HCT116 (cell line): Measurements from ENCODE around the gene PLA1A. TPM values are rescaled to one million over a fixed set of nuclear protein-coding genes. Genes with fewer than 3 reads are reported as not detected.

Source experiments
- ATAC-seq: fragments of 200-7000 bp; cut with Tn5 transposase; 2 replicates; pipeline ENCODE4 v1.9.1; 2020; ENCODE audit warnings: mild to moderate bottlenecking, moderate library complexity
- BruUV-seq: library from RNA; stranded (reverse); fragments of 400-500 nt; replicated peaks from 2 replicates; lab custom pipeline; 2021; lab: Mats Ljungman, UMichigan
- CTCF ChIA-PET: fragments of 300-600 bp; sonication (Branson Sonifier 250); formaldehyde crosslinking; loops from one replicate; lab custom pipeline; 2021; ENCODE audit warnings: antibody characterized with exemption; lab: Charles Lee
- POLR2A ChIA-PET: fragments of 300-600, 350-600 bp; sonication (Branson Sonifier 250); formaldehyde crosslinking; loops from one replicate; lab custom pipeline; 2021; ENCODE audit warnings: antibody characterized with exemption; lab: Charles Lee
- RAD21 ChIA-PET, 2 experiments: fragments of 300-600 bp; sonication (Branson Sonifier 250); formaldehyde crosslinking; loops; one replicate each; lab custom pipeline; 2023; ENCODE audit warnings: low total read pairs in 2 of 2; ENCODE audit not compliant: uncharacterized antibody in 2 of 2, unreplicated experiment in 2 of 2, low non-redundant PET in 1 of 2; lab: Charles Lee
- DNase-seq: peaks from one replicate; pipeline ENCODE4 v3.0.0-alpha.2; 2010; ENCODE audit warnings: low read depth, low spot score
- H2AFZ ChIP-seq: fragments of 200-600 bp; shearing (Covaris generic), sonication (generic); 2 replicates; pipeline ENCODE4 v1.6.1; 2017; ENCODE audit warnings: low read depth, mixed run types, mixed read lengths, antibody characterized with exemption, low read length; ENCODE audit not compliant: poor library complexity, severe bottlenecking
- H3K27ac ChIP-seq: 2 replicates; pipeline ENCODE4 v1.5.1; 2012; ENCODE audit warnings: low read depth, low read length
- H3K27me3 ChIP-seq: fragments of 200-600 bp; sonication (generic); 2 replicates; pipeline ENCODE4 v1.6.1; 2016; ENCODE audit warnings: mixed run types, low read length, mixed read lengths; ENCODE audit not compliant: insufficient read depth
- H3K36me3 ChIP-seq, 2 experiments: fragments of 200-500 bp in 1 of 2; fragments of 200-600 bp in 1 of 2; sonication (Bioruptor generic) in 1 of 2; sonication (generic) in 1 of 2; 2 replicates each; pipeline versions ENCODE4 v1.5.1 to v1.6.1; 2014 to 2016; ENCODE audit warnings: low read length in 2 of 2, inconsistent platforms in 1 of 2, mixed read lengths in 1 of 2, mixed run types in 1 of 2; ENCODE audit not compliant: insufficient read depth in 2 of 2, control insufficient read depth in 1 of 2
- H3K4me1 ChIP-seq, 2 experiments: fragments of 200-600 bp in 1 of 2; sonication (generic) in 1 of 2; 2 replicates each; pipeline versions ENCODE4 v1.5.1 to v1.6.1; 2012 to 2017; ENCODE audit warnings: low read length in 2 of 2, inconsistent platforms in 1 of 2, mild to moderate bottlenecking in 1 of 2, mixed read lengths in 1 of 2, mixed run types in 1 of 2, moderate library complexity in 1 of 2; ENCODE audit not compliant: insufficient read depth in 2 of 2, control insufficient read depth in 1 of 2
- H3K4me2 ChIP-seq: fragments of 200-600 bp; sonication (generic); 2 replicates; pipeline ENCODE4 v1.6.1; 2017; ENCODE audit warnings: mixed run types, low read length, mixed read lengths
- H3K4me3 ChIP-seq, 2 experiments: fragments of 200-600 bp in 1 of 2; sonication (generic) in 1 of 2; replicated peaks in 1 of 2; 2 replicates each; pipeline ENCODE4 v1.5.1; 2011 to 2016; ENCODE audit warnings: low read length in 2 of 2, control low read depth in 1 of 2, low read depth in 1 of 2, mild to moderate bottlenecking in 1 of 2, mixed read lengths in 1 of 2, mixed run types in 1 of 2
- H3K79me2 ChIP-seq: fragments of 200-600 bp; sonication (generic); 2 replicates; pipeline ENCODE4 v1.6.1; 2017; ENCODE audit warnings: mild to moderate bottlenecking, mixed run types, low read length, moderate library complexity, mixed read lengths; ENCODE audit not compliant: insufficient read depth
- H3K9ac ChIP-seq: fragments of 200-600 bp; sonication (generic); 2 replicates; pipeline ENCODE4 v1.6.1; 2016; ENCODE audit warnings: low read length, mixed read lengths
- H3K9me2 ChIP-seq: fragments of 200-600 bp; sonication (generic), shearing (Covaris generic); 2 replicates; pipeline ENCODE4 v1.6.1; 2017; ENCODE audit warnings: mixed run types, mild to moderate bottlenecking, moderate library complexity; ENCODE audit not compliant: insufficient read depth
- H3K9me3 ChIP-seq, 2 experiments: fragments of 200-500 bp in 1 of 2; fragments of 200-600 bp in 1 of 2; sonication (Bioruptor generic) in 1 of 2; sonication (generic) in 1 of 2; 2 replicates each; pipeline ENCODE4 v1.6.1; 2014 to 2017; ENCODE audit warnings: low read length in 2 of 2, mixed read lengths in 2 of 2, inconsistent platforms in 1 of 2, low read depth in 1 of 2, mild to moderate bottlenecking in 1 of 2, mixed run types in 1 of 2, moderate library complexity in 1 of 2; ENCODE audit not compliant: control insufficient read depth in 1 of 2, insufficient read depth in 1 of 2
- H4K20me1 ChIP-seq: fragments of 200-600 bp; sonication (generic), shearing (Covaris generic); 2 replicates; pipeline ENCODE4 v1.6.1; 2017; ENCODE audit warnings: mixed run types, mild to moderate bottlenecking, moderate library complexity; ENCODE audit not compliant: insufficient read depth
- CBX3 ChIP-seq: IDR thresholded peaks from 2 replicates; pipeline ENCODE4 v1.6.1; 2012; ENCODE audit warnings: low read depth
- ELF1 ChIP-seq: IDR thresholded peaks from 2 replicates; pipeline ENCODE4 v1.6.1; 2012; ENCODE audit warnings: low read depth, borderline replicate concordance
- EZH2 ChIP-seq: fragments of 200-600 bp; sonication (generic); IDR thresholded peaks from 2 replicates; pipeline ENCODE4 v1.6.1; 2017; ENCODE audit warnings: antibody characterized with exemption, mixed run types
- EZH2phosphoT487 ChIP-seq: fragments of 200-600 bp; IDR thresholded peaks from 2 replicates; pipeline ENCODE4 v1.6.1; 2018; ENCODE audit warnings: antibody characterized with exemption, borderline replicate concordance
- FOSL1 ChIP-seq: IDR thresholded peaks from 2 replicates; pipeline ENCODE4 v1.6.1; 2012; ENCODE audit warnings: low read depth
- POLR2A ChIP-seq: IDR thresholded peaks from 2 replicates; pipeline ENCODE4 v1.7.0; 2011; ENCODE audit warnings: borderline replicate concordance; ENCODE audit not compliant: insufficient read depth, insufficient read length; ENCODE audit errors: extremely low read depth
- POLR2AphosphoS5 ChIP-seq: IDR thresholded peaks from 2 replicates; pipeline ENCODE4 v1.6.1; 2011; ENCODE audit warnings: mild to moderate bottlenecking, low read depth, low read length, moderate library complexity
- RAD21 ChIP-seq: IDR thresholded peaks from 2 replicates; pipeline ENCODE4 v1.6.1; 2012; ENCODE audit warnings: low read depth, mild to moderate bottlenecking
- REST ChIP-seq: IDR thresholded peaks from 2 replicates; pipeline ENCODE4 v1.6.1; 2012; ENCODE audit warnings: low read depth
- SP1 ChIP-seq: IDR thresholded peaks from 2 replicates; pipeline ENCODE4 v1.6.1; 2012; ENCODE audit warnings: low read depth
- SRF ChIP-seq: IDR thresholded peaks from 2 replicates; pipeline ENCODE4 v1.6.1; 2012; ENCODE audit warnings: low read depth
- TCF7L2 ChIP-seq: IDR thresholded peaks from 2 replicates; pipeline ENCODE4 v1.7.0; 2011; ENCODE audit warnings: borderline replicate concordance, inconsistent platforms; ENCODE audit not compliant: insufficient read depth, insufficient read length; ENCODE audit errors: extremely low read depth
- ZNF274 ChIP-seq: fragments of 200-500 bp; sonication (Bioruptor generic); IDR thresholded peaks from 2 replicates; pipeline ENCODE4 v1.6.1; 2014; ENCODE audit warnings: mild to moderate bottlenecking, low read depth, low read length, inconsistent platforms
- intact Hi-C: fragments of 100-400 bp; cut with micrococcal nuclease; formaldehyde crosslinking; loops from 2 replicates; pipeline ENCODE4 v1.10.0; 2022
- total RNA-seq: library from RNA; stranded (reverse); gene quantifications from one replicate; pipeline ENCODE4 v1.2.1, GENCODE V29; 2021; ENCODE audit not compliant: unreplicated experiment
- TF ChIP-seq, protein P1 (sequence below): IDR thresholded peaks from 2 replicates; pipeline ENCODE4 v1.6.1; 2011; ENCODE audit warnings: mild to moderate bottlenecking, low read length, moderate library complexity; ENCODE audit not compliant: insufficient replicate concordance; ENCODE audit errors: extremely low read depth
- TF ChIP-seq, protein P2 (sequence below): IDR thresholded peaks from 2 replicates; pipeline ENCODE4 v1.6.1; 2012

The PLA1A gene
- total RNA-seq, 1 experiment from 2014 or later = not detected

DNA sequence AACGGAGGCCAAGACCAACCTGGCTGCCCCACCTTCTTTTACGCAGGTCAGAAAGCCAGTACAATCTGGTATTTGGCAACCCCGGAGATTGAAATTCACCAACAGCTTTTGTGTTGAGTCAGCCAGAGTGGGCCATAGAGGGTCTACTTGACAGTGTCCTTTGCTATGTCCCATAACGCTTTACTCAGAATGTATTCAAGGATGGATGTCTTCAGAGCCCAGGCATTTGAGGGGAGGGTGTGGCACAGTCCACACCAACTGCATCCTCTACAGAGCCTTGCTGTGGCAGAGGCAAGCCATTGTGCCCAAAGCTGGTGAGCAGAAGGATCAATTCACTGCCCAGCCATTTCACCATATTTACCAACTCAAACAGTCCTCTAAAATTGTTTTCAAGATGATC, 18.4 kb downstream of the PLA1A start:
- Histone ChIP-seq H3K9ac (no peak overlapping the region), H3K4me2 (no peak overlapping the region), H3K4me3 (no peak overlapping the region), H4K20me1 (no peaks in the 10 kb centered on the region), H3K9me2 (no peaks in the 10 kb centered on the region), H3K4me1 (no peaks in the 10 kb centered on the region), H3K79me2 (no peaks in the 10 kb centered on the region), H3K27me3 (no peaks in the 10 kb centered on the region), H2AFZ (no peak overlapping the region), H3K9me3 (no peaks in the 10 kb centered on the region; a peak in 1 of 4 replicates), H3K36me3 (no peaks in the 10 kb centered on the region), H3K27ac (no peak overlapping the region)
- no peak for ATAC-seq
- RAD21 ChIA-PET = no interaction called here
- TF ChIP-seq CBX3 (no peak), RAD21 (no peak), ZNF274 (no peak), EZH2phosphoT487 (no peak), TCF7L2 (no peak), REST (no peak), POLR2AphosphoS5 (no peak), SP1 (no peak), ELF1 (no peak), FOSL1 (no peak), EZH2 (no peak), POLR2A (no peak), SRF (no peak)
- TF ChIP-seq, protein P1, sequence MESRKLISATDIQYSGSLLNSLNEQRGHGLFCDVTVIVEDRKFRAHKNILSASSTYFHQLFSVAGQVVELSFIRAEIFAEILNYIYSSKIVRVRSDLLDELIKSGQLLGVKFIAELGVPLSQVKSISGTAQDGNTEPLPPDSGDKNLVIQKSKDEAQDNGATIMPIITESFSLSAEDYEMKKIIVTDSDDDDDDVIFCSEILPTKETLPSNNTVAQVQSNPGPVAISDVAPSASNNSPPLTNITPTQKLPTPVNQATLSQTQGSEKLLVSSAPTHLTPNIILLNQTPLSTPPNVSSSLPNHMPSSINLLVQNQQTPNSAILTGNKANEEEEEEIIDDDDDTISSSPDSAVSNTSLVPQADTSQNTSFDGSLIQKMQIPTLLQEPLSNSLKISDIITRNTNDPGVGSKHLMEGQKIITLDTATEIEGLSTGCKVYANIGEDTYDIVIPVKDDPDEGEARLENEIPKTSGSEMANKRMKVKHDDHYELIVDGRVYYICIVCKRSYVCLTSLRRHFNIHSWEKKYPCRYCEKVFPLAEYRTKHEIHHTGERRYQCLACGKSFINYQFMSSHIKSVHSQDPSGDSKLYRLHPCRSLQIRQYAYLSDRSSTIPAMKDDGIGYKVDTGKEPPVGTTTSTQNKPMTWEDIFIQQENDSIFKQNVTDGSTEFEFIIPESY = no peak
- TF ChIP-seq, protein P2, sequence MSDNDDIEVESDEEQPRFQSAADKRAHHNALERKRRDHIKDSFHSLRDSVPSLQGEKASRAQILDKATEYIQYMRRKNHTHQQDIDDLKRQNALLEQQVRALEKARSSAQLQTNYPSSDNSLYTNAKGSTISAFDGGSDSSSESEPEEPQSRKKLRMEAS = no peak
- BruUV-seq = no TSS peak
- intact Hi-C loops = no loop called here
- POLR2A ChIA-PET = no interaction called here
- CTCF ChIA-PET = no interaction called here
- no peak for DNase-seq
